HG03108 (cell line): Measurements from ENCODE around the gene MTMR3.

Experiments used
- ATAC-seq: cut with Tn5 transposase; IDR thresholded peaks from one replicate; pipeline ENCODE4 v1.9.1; 2021; ENCODE audit warnings: moderate library complexity; ENCODE audit not compliant: unreplicated experiment

Gene MTMR3

DNA sequence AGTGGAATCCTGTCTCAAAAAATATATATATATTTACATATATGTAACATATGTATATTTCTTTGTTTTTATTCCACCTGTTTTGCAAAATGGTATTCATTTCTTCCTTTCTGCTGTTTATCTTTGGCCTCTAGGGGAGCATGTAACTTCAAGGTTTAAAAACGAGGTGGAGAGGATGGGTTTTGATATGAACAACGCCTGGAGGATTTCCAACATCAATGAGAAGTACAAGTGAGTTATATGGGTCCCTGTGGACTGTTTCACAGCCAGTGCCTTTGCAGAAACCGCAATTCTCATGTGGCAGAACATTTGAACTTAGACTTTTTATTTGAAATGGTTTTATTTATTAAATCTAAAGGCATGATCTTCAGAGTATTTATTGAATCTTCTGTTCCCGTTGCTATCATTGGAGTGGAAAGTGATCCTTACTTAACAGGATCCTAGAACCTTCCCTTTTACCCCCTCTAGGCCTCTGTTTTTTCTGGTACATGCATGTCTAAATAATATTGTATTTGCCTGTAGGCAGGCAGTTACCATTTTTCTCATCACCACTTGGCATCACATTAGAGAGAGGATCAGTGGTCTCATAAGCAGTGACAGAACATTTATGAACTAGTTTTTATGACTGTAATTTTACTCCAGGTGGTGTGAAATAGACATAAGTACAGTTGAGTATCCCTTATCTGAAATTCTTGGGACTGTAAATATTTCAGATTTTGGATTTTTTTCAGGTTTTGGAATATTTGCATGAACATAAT, 115.8 kb downstream of the MTMR3 start:
- ATAC-seq = no peak

DNA sequence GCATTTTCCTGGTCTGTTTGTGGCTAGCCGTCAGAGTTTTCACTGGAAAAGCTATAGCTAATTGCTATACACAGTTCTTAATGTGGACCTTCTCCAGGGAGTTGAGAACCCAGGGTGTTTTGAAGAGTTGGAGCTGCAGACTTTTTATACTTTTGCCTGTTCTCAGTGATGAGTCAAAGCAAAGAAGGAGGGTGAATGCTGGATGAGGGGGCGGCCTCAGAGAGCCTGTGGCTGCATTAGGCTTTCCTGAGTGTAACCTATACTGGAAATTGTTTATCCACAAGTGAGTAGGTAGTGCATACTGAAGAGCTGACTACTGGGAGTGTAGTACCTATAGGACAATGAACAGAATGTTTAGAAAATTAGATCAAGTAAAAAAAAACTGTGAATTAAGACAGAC, 117.6 kb downstream of the MTMR3 start:
- ATAC-seq = no peak

DNA sequence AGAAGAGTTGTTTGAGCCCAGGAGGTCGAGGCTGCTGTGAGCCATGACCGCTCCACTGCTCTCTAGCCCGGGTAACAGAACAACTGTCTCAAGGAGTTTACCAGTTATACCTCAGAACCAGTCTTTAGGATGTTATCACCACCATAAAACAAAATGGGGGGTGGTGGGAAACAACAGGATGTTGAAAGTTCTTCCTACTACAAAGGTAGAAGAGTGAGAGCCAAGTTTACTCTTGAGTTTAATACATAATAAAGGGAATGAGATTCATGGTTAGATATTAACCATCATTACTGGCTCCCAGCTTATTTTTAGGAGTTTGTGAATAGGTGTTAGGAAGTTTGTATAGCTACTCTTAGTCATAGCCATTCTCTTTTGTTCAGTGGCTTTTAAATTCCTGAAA, 118.5 kb downstream of the MTMR3 start:
- no peak for ATAC-seq

DNA sequence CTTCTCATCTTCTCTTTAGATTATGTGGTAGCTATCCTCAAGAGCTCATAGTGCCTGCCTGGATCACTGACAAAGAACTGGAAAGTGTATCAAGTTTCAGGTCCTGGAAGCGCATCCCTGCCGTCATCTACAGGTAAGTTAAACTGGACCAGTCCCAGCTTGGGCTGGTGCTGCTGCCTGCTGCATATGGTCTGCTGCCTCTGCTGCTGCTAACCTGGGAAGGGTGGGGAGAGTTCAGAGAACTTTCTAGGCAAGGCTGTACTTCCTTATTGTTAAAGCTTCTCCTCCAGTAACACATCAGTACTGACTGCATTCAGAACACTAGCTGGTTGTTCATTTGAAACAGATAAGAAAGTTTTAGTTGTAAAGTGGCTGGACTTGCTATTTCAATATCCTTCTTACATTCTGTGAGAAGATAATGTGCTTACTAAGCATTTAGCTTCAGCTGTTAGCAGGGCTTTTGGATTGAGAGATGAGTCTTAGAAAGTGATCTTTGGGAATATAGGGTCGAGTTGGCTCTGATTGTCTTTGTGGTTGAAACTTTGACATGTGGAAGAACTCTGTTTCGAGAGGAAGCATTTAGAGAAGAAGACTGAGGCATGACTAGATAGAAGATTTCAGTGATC, 120.0 kb downstream of the MTMR3 start:
- ATAC-seq = no peak

DNA sequence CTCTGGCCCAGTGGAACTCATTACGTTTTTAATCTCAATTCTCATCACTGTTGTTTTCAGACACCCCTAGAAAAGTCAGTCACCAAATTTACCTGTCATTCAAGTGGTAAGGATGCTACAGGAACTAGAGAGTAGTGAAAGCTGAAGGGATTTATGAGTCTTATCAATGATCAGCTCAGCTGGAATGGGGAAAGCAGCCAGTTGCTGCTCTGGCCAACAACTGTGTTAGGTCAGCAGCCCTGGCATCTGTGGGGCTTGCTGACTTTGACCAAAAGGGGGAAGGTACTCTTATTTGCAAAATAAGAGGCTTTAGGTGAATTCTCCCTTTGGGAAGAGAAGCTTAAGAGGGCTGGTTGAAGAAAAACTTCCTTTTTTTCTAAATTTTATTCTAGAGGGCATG, 121.1 kb downstream of the MTMR3 start:
- ATAC-seq = no peak

DNA sequence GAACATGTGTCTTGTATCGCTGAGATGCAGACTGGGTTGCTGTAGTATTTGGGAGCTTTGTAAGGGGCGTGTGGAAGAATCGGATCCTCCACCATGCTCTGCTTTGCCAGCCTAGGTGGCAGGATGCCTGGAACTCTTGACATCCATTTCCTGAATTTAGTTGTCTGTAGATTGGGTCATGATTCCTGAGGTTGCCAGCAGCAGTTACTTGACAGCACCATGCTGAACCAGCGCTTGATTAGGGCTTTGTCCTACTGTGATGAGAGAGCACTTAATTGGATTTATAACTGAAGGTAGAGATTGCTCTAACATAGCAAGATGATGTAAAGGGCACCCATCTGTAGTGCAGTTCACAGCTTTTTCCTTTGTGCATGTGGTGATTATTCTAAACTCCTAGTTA, 121.7 kb downstream of the MTMR3 start:
- no peak for ATAC-seq

DNA sequence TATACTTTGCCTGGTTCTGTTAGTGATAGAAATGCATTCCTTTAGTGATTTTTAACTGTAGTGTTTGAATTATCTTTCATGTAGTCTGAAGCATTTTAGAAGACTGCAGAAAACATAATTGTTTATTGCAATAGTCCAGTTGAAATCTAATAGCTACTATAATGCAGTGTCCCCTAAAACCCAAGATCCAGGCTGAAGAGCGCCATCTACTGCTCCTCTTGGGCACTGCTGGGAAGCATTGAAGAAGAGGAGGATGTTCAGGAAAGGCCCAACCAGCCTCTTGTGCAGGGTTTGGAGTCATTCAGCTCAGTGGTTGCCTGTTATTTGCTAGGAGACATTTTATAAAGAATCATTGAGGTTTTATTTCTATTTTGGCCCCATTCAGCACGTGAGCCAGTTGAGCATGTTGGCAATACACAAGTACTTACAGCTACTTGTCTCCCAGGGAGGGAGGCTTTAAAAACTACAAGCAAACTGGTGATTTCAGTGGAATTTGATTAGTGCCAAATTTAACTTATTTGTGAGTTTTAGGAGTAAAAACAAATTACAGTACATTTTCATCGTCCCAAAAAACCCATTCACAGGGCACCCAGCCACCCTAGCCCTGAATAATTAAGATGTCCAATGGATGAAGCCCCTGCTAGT, 122.4 kb downstream of the MTMR3 start:
- no peak for ATAC-seq

DNA sequence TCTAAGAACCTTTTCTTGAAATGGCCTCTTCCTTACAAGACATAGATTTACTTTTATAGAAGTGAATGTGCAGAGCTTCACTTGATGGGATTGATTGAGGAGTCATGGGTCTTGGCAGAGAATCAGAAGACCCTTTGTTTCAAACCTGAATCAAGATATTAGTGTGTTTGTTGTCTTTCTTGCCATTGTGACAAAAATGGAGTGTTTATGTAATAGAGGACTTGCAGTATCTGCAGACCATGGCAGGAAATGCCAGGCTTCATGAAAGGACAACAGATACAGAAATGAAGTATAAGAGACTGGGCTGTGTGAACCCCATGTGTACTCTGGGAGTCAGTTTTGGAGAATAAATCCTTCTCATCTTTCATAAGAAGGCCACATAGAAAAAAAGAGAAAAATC, 124.4 kb downstream of the MTMR3 start:
- ATAC-seq = no peak

DNA sequence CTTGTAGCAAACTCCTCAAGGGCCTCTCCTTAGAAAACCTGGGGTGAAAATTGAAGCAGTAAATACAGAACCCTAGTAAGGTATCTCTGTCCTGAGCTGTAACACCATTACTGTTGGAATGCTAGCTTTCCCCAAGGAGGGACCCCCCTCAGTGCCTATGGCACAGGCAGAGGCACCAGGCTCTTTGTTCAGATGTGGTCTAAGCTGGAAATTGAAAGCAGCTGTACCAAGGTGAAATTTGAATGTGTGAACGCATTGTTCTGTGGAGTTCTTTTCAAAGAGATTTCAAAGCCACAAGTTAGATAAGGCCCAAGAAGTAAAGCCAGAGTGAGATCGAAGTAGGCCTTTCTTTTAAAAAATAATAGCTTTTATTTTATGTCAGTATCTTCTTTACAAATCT, 125.4 kb downstream of the MTMR3 start:
- no peak for ATAC-seq

DNA sequence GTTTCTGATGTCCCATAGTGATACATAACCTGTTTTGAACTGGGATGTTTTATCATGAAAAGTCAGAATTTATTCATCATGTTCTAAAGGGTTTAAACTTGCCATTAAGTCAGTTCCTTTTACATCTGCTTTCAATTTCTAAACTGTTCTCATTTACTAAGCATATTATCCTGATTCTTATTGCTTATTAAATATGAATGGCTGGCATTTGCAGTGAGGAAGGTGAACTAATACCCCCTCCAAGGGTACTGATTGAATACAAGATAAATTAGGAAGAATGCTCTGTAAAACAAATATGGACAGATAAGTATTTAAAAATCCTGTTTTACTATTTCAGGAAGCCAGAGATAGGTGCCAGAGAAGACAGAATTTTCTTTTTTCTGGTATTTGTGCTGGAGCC, 126.5 kb downstream of the MTMR3 start:
- ATAC-seq = no peak

DNA sequence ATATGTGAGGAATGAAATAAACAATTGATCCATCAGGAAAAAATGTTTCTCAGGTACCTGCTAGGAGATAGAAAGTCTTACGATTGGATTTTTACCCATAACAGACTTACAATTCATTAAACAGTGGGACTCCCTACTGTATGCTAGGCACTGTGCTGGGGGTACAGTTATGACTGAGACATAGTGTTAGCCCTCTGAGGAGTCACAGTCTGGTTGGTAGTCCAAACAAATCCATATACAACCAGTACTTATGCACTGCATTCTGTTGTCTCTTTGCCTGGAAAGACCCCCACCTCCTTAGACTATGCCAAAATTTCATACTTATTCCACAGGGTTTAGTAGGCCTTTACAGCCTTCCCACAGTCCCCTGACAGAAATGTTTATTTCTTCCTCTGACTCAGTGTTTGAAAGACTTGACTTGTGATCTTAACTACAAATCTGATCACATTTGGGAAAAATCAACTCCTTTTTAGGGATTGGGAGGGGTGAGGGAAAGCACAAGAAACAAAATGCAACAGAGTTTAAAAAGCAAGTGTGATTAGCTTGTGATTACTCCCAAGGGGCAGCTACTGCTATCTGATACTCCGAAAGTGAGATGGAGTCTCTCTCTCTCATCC, 127.9 kb downstream of the MTMR3 start:
- ATAC-seq = no peak

DNA sequence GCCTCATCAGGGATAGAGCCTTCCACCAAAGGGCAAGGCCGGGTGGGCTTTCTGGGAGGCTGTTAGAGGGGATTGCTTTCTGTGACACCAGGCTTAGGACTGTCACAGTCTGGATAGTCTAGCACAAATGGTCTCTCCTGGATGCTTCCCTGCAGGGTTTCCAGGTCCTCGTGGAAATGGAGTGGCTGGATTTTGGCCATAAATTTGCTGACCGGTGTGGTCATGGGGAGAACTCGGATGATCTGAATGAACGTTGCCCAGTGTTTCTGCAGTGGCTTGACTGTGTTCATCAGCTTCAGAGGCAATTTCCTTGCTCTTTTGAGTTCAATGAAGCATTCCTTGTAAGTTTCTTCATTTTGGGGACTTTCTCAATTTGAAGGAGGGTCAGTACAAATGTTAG, 130.2 kb downstream of the MTMR3 start:
- no peak for ATAC-seq

DNA sequence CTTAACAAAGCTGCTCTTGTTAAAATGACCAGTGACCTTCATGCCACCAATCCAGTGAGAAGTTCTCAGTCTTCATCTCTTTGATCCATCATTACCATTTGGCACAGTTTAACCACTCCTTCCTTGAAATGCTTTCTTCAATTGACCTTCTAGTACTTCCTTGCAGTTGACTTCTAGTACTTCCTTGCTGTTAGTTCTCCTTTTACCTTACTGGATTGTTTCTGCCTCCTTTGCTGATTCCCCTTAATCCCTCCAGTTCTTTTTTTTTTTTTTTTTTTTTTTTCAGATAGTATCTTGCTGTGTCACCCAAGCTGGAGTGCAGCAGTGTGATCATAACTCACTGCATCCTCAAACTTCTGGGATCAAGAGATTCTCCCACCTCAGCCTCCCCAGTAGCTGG, 131.3 kb downstream of the MTMR3 start:
- ATAC-seq = no peak

DNA sequence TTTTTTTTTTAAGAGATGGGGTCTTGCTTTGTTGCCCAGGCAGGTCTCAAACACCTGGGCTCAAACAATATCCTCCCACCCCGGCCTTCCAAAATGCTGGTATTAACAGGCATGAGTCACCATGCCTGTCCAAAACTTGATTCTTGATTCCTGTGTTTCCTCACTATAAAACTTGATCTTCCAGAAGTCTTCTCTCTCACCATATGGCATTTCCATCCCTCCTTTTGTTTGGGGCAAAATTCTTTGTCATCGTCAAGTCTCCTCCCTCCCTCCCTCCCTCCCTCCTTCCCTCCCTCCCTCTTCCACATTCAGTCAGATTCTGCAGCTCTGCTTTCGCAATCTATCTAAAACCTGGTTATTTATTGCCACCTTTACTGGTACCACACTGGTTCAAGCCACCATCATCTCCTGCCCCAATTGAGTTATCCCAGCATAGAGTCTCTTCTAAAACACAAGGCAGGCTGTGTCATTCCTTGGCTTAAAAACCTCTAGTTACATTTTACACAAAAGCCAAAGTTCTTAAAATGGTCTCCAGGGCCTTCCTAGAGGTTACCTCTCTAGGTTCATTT, 132.3 kb downstream of the MTMR3 start:
- no peak for ATAC-seq

DNA sequence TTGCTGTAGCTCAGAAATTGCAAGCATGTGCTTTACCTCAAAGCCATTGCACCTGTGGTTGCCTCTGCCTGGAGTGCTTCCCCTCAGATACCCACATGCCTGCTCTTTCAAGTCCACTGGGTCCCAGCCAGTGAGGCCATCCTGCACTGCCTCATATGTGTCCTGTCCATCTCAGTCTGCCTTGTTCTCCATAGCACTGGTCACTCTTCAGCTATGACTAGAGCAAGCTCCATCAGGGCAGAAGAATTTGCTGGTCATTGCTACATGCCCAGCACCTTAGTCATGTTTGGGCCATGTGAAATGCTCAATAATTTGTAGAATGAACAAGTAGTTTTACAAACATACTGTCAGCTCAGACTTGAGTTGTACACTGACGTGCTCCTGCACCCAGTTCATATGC, 132.9 kb downstream of the MTMR3 start:
- ATAC-seq = no peak

DNA sequence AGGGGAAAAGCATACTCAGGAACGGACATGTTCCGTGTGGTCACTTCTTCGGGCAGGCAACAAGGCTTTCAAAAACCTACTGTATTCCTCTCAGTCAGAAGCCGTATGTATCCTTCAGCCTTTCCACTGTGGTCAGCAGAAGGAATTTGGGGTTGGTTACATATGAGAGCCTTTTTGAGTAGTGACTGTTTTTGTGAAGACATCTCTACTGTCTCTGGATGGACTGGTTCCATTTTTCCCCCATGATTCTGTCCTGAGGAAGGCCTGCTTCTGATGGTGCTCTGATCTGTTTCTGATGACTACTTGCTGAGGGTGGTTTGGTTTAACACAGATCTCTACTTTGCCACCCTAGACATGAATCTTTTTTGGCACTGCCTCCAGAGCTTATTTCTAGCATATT, 133.6 kb downstream of the MTMR3 start:
- no peak for ATAC-seq

DNA sequence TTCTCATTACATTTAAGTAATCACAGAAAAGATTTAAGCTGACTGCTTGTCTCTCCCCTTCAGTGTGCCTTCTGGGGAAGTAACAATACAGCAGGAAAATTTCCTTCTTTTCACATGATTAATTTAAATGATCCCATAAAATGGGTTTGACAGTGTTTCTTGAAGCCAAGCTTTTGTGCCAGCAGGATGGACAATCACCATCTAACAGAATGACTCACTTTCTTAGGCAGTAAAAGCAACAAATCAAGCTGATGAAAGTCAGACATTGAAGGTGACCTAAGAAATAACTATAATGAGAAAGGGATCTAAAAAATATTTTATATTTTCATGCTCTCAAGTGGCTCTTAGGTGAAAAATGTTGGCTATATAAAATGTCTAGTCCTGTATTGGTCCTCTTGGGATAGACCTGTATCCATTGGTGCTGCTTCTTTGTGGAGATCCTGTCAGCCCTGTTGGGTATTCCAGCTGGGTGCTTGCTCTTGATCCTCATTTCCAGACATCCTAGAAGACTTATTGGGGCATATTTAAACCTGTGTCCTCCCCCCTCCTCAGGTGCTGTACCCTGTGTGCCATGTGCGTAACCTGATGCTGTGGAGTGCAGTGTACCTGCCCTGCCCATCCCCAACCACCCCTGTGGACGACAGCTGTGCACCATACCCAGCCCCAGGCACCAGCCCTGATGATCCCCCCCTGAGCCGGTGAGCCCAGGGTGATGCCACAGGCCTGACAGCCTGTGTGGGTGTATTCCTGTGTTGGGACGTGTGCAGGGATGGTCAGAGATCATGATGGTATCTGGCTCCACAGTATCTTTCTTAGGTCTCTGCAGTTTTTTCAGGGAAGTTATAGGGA, 134.6 kb downstream of the MTMR3 start:
- no peak for ATAC-seq

DNA sequence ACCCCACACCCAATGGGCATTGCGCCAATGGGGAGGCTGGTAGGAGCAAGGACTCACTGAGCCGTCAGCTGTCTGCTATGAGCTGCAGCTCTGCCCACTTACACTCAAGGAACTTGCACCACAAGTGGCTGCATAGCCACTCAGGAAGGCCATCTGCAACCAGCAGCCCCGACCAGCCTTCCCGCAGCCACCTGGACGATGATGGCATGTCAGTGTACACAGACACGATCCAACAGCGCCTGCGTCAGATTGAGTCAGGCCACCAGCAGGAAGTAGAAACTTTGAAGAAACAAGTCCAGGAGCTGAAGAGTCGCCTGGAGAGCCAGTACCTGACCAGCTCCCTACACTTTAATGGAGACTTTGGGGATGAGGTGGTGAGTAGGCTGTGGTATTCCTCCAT, 137.5 kb downstream of the MTMR3 start:
- no peak for ATAC-seq

DNA sequence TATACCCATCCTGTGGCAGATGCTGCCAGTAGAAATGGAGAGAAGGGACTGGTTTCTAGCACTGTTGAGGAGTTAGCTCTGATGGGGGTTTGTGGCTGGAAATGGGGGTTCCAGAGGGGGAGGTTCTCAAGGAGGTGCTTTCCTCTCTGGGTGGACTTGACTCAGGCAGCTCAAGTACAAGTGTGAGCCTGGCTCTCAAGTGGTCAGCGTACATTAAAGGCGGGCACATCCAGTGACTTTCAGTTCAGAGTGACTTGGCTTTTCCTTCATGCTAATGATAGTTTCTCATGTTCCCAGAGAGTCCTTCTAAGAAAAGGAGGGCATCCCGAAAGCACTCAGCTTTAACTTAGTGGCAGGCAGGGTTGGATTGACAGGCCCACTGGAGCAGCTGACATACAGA, 138.4 kb downstream of the MTMR3 start:
- ATAC-seq = no peak

DNA sequence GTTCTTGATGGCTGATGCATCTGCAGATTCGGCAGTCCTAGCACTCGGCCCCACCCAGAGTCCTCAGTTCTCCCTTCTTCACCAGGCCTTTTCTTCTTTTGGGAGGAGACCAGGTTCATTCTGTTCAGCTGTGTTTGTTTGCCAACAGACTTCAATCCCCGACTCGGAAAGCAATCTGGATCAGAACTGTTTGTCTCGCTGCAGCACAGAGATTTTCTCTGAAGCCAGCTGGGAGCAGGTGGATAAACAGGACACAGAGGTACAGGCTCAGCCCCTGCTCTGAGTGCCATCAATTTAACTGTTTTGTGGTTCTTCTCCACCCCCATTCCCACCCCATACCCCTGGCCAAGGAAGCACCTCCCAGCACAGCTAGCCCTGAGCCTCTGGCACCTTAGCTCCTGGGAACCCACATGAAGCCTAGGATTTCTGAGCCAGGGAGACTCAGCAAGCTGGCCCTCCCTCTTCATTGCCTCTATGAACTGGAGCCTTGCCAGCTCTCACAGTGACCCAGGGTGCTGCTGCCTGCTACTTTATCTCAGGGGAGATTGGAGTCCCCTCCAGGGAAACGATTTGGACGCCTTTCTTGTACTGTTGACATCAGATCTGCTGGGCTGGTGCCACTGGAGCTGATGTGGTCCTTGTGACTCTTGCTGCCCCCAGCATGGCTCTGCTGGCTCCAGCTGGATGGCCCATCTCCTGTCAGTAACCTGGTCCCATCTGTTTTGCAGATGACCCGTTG, 139.1 kb downstream of the MTMR3 start:
- no peak for ATAC-seq
